ENCODE results near the gene SETX. TPM values are rescaled to one million over a fixed set of nuclear protein-coding genes. Genes with fewer than 3 reads are reported as not detected.

Gene SETX
- total and polyA plus RNA-seq, 2 of the 13 experiments (the other 11 are each of a cell fraction or from before 2014, with no cell fraction given) = 13.2 to 39.0 TPM

GRCh38 chr9:132354637-132355355, at the start of gene SETX (continued):
- TF ChIP-seq ZNF407 (CRISPR knock-in tag; IDR thresholded peaks at IDR 0.05; ENCODE audit: not compliant biosample characterization) = peak; percentile 87
- TF ChIP-seq ZC3H4 (CRISPR knock-in tag; IDR thresholded peaks at IDR 0.05; ENCODE audit: borderline replicate concordance) = no peak
- no peak for TF ChIP-seq FIP1L1 (IDR thresholded peaks at IDR 0.05; ENCODE audit: borderline replicate concordance, insufficient read depth, low read depth, low read length)
- TF ChIP-seq ZNF382 (CRISPR knock-in tag; IDR thresholded peaks at IDR 0.05; ENCODE audit: borderline replicate concordance) = no peak
- no peak for TF ChIP-seq ZNF230 (CRISPR knock-in tag; IDR thresholded peaks at IDR 0.05)
- peak; percentile 80 for TF ChIP-seq HOXA5 (CRISPR knock-in tag; IDR thresholded peaks at IDR 0.05)
- peak; percentile 24; the same call in 1 of the 2 replicates for TF ChIP-seq ATF2 (CRISPR knock-in tag; IDR thresholded peaks at IDR 0.05)
- peak; percentile 59; the same call in 1 of the 2 replicates for TF ChIP-seq ERF (CRISPR knock-in tag; IDR thresholded peaks at IDR 0.05)
- no peak for TF ChIP-seq SOX5 (CRISPR knock-in tag; IDR thresholded peaks at IDR 0.05; ENCODE audit: borderline replicate concordance)
- no peak for TF ChIP-seq ZNF710 (CRISPR knock-in tag; IDR thresholded peaks at IDR 0.05; ENCODE audit: borderline replicate concordance)
- TF ChIP-seq ZEB1 (IDR thresholded peaks at IDR 0.05; ENCODE audit: insufficient replicate concordance, low read depth) = no peak
- no peak for TF ChIP-seq TCF12 (IDR thresholded peaks at IDR 0.05)
- peak; percentile 36; the same call in 1 of the 2 replicates for TF ChIP-seq TCF12 (CRISPR knock-in tag; IDR thresholded peaks at IDR 0.05)
- no peak for TF ChIP-seq SMARCE1 (IDR thresholded peaks at IDR 0.05; ENCODE audit: borderline replicate concordance)
- TF ChIP-seq SP140L (CRISPR knock-in tag; IDR thresholded peaks at IDR 0.05; ENCODE audit: borderline replicate concordance) = no peak
- no peak for TF ChIP-seq ZNF33B (CRISPR knock-in tag; IDR thresholded peaks at IDR 0.05)
- peak; percentile 47; the same call in 1 of the 2 replicates for TF ChIP-seq NKX3-1 (CRISPR knock-in tag; IDR thresholded peaks at IDR 0.05)
- no peak; the same call in 1 of the 2 replicates for TF ChIP-seq ZNF724P (CRISPR knock-in tag; IDR thresholded peaks at IDR 0.05; ENCODE audit: borderline replicate concordance)
- no peak for TF ChIP-seq KAT2B (IDR thresholded peaks at IDR 0.05; ENCODE audit: borderline replicate concordance, low read depth, low read length)
